Tibial nerve (tissue), 4 donors: ENCODE data around the gene SEMA5B. TPM values are rescaled to one million over a fixed set of nuclear protein-coding genes. Genes with fewer than 3 reads are reported as not detected.

Experiments used
- DNase-seq, 2 donors: peaks; one replicate each; pipeline ENCODE4 v3.0.0-alpha.2; 2019; ENCODE audit warnings: low spot score in 2 of 2
- H3K27ac ChIP-seq, 4 donors: fragments of 200-600 bp; sonication (generic) in 3 of 4; one replicate each; pipeline ENCODE4 v1.5.1; 2017 to 2019; ENCODE audit warnings: mild to moderate bottlenecking in 1 of 4
- H3K27me3 ChIP-seq, 2 donors: fragments of 200-600 bp; sonication (generic) in 1 of 2; one replicate each; pipeline versions ENCODE4 v1.5.1 to v1.6.0; 2017 to 2019
- H3K36me3 ChIP-seq, 3 donors: fragments of 200-600 bp; sonication (generic); one replicate each; pipeline ENCODE4 v1.5.1; 2018 to 2019
- H3K4me1 ChIP-seq, 4 donors: fragments of 200-600 bp; sonication (generic) in 3 of 4; one replicate each; pipeline ENCODE4 v1.5.1; 2017 to 2019
- H3K4me3 ChIP-seq, 4 donors: fragments of 200-600 bp; sonication (generic) in 3 of 4; one replicate each; pipeline ENCODE4 v1.5.1; 2017 to 2019; ENCODE audit warnings: mild to moderate bottlenecking in 1 of 4, moderate library complexity in 1 of 4
- H3K9me3 ChIP-seq, 4 donors: fragments of 200-600 bp; sonication (generic) in 3 of 4; one replicate each; pipeline ENCODE4 v1.5.1; 2017 to 2019
- CTCF ChIP-seq, 5 experiments: fragments of 200-600 bp in 3 of 5; fragments of 450-650 bp in 2 of 5; sonication (generic) in 3 of 5; IDR thresholded peaks; one replicate each; pipeline ENCODE4 v1.5.1; 2016 to 2019; ENCODE audit warnings: antibody characterized with exemption in 5 of 5, mild to moderate bottlenecking in 3 of 5, moderate library complexity in 2 of 5
- EP300 ChIP-seq, 2 donors: sonication (generic); formaldehyde crosslinking; IDR thresholded peaks; one replicate each; pipeline ENCODE4 v1.6.1; 2017; ENCODE audit warnings: antibody characterized with exemption in 2 of 2, mild to moderate bottlenecking in 1 of 2
- POLR2A ChIP-seq, 2 donors: fragments of 450-650 bp; IDR thresholded peaks; one replicate each; pipeline ENCODE4 v1.6.1; 2017; ENCODE audit warnings: antibody characterized with exemption in 2 of 2, mild to moderate bottlenecking in 2 of 2, moderate library complexity in 2 of 2
- WGBS, 2 donors: methylation state at CpG; one replicate each; pipeline ENCODE4 v1.1.5; 2018; 5-methylcytosine and 5-hydroxymethylcytosine counted together
- total RNA-seq, 4 donors: library from RNA; depleted of rRNA; stranded (reverse); fragments of >200 nt; gene quantifications; one replicate each; pipeline ENCODE4 v1.1.0, GENCODE V29; 2016

The SEMA5B gene
- total RNA-seq, 4 donors from 2014 or later = 6.7 to 19.7 (median 13.1) TPM

- peak overlapping the region in 1 of 4 donors; percentile 38 for H3K27ac ChIP-seq
- H3K4me3 ChIP-seq = no peak overlapping the region
- no peaks in the 10 kb centered on the region for H3K9me3 ChIP-seq
- no peaks in the 10 kb centered on the region for H3K27me3 ChIP-seq
- no peak for DNase-seq
- H3K4me1 ChIP-seq = peaks cover 0 to 16% (median 0%) of the 10 kb centered on the region in 4 donors
- H3K36me3 ChIP-seq = no peaks in the 10 kb centered on the region
- WGBS, 2 donors = 69 to 75% methylated on average over 4 of the region's 4 CpGs
- TF ChIP-seq POLR2A (IDR thresholded peaks at IDR 0.05) (no peak), EP300 (IDR thresholded peaks at IDR 0.05) (no peak), CTCF (IDR thresholded peaks at IDR 0.05) (no peak)
These were observed 136.8 kb downstream of the SEMA5B start for GRCh38 chr3:122890720-122891220.

- 27 to 36% methylated on average over 6 of the region's 6 CpGs for WGBS, 2 donors
- Histone ChIP-seq H3K4me1 (peaks cover 0 to 16% (median 0%) of the 10 kb centered on the region in 4 donors), H3K27me3 (no peaks in the 10 kb centered on the region), H3K4me3 (no peak overlapping the region), H3K27ac (peak overlapping the region in 1 of 4 donors; percentile 38), H3K9me3 (no peaks in the 10 kb centered on the region), H3K36me3 (no peaks in the 10 kb centered on the region)
- peak; percentile 69 to 79 for DNase-seq
- TF ChIP-seq CTCF (IDR thresholded peaks at IDR 0.05) (no peak), POLR2A (IDR thresholded peaks at IDR 0.05) (no peak), EP300 (IDR thresholded peaks at IDR 0.05) (peak in 1 of 2 donors; percentile 58)
These were observed 137.4 kb downstream of the SEMA5B start for GRCh38 chr3:122890077-122890719.

GRCh38 chr3:122886946-122887345 lies 140.6 kb downstream of the SEMA5B start:
- DNase-seq = no peak

GRCh38 chr3:122886251-122886650 lies 141.3 kb downstream of the SEMA5B start:
- TF ChIP-seq EP300 (IDR thresholded peaks at IDR 0.05) (no peak), POLR2A (IDR thresholded peaks at IDR 0.05) (no peak), CTCF (IDR thresholded peaks at IDR 0.05) (no peak)
- no peak overlapping the region for H3K27ac ChIP-seq
- no peak overlapping the region for H3K4me3 ChIP-seq
- H3K27me3 ChIP-seq = no peaks in the 10 kb centered on the region
- no peak for DNase-seq
- H3K36me3 ChIP-seq = peaks cover 0 to 8% (median 0%) of the 10 kb centered on the region in 3 donors
- peaks cover 0 to 16% (median 0%) of the 10 kb centered on the region in 4 donors for H3K4me1 ChIP-seq
- no peaks in the 10 kb centered on the region for H3K9me3 ChIP-seq
- WGBS, 2 donors = 94% methylated on average over 4 of the region's 4 CpGs

More at GRCh38 chr3:122886946-122887345, 140.6 kb downstream of the SEMA5B start:
- Histone ChIP-seq H3K27ac (no peak overlapping the region), H3K9me3 (no peaks in the 10 kb centered on the region), H3K4me1 (peaks cover 0 to 16% (median 0%) of the 10 kb centered on the region in 4 donors), H3K4me3 (no peak overlapping the region), H3K27me3 (no peaks in the 10 kb centered on the region), H3K36me3 (peaks cover 0 to under 1% (median 0%) of the 10 kb centered on the region in 3 donors)
- no peak for TF ChIP-seq POLR2A (IDR thresholded peaks at IDR 0.05)
- TF ChIP-seq CTCF (IDR thresholded peaks at IDR 0.05) = no peak
- peak in 1 of 2 donors; percentile 38 for TF ChIP-seq EP300 (IDR thresholded peaks at IDR 0.05)
- 85 to 89% methylated on average over 4 of the region's 4 CpGs for WGBS, 2 donors

- Histone ChIP-seq H3K36me3 (peaks cover 0 to 22% (median 0%) of the 10 kb centered on the region in 3 donors), H3K4me3 (no peak overlapping the region), H3K9me3 (no peaks in the 10 kb centered on the region), H3K27me3 (no peaks in the 10 kb centered on the region), H3K27ac (no peak overlapping the region), H3K4me1 (no peaks in the 10 kb centered on the region)
- TF ChIP-seq EP300 (IDR thresholded peaks at IDR 0.05) = no peak
- no peak for TF ChIP-seq POLR2A (IDR thresholded peaks at IDR 0.05)
- TF ChIP-seq CTCF (IDR thresholded peaks at IDR 0.05) = no peak
- WGBS, 2 donors = 96 to 99% methylated on average over 2 of the region's 2 CpGs
- no peak for DNase-seq
These were observed 145.1 kb downstream of the SEMA5B start for GRCh38 chr3:122882361-122882947.
